ENCODE results near the gene ESRRB. TPM values are rescaled to one million over a fixed set of nuclear protein-coding genes. Genes with fewer than 3 reads are reported as not detected.

ESRRB gene
- total RNA-seq, 1 donor from 2014 or later = 0.15 TPM

DNA sequence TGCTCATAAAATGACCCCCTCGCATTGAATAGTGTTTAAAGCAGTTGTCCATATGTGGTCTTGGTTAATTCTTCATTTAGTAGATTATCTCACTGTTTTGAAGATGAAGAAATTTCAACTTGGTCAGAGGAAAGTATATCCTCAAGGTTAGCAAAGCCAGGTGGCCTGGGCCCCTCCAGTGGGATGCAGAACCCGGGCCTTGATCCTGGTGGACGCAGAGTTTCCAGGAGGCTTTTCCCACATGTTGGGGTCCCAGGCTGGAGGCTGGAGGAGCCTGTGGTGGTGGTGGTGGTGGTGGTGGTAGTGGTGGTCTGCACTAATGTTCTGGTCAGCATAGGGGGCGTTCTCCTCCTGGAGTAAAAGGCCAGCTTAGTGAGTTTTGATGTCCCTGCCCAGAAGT, 85.9 kb downstream of the ESRRB start:
- TF ChIP-seq, protein P1, sequence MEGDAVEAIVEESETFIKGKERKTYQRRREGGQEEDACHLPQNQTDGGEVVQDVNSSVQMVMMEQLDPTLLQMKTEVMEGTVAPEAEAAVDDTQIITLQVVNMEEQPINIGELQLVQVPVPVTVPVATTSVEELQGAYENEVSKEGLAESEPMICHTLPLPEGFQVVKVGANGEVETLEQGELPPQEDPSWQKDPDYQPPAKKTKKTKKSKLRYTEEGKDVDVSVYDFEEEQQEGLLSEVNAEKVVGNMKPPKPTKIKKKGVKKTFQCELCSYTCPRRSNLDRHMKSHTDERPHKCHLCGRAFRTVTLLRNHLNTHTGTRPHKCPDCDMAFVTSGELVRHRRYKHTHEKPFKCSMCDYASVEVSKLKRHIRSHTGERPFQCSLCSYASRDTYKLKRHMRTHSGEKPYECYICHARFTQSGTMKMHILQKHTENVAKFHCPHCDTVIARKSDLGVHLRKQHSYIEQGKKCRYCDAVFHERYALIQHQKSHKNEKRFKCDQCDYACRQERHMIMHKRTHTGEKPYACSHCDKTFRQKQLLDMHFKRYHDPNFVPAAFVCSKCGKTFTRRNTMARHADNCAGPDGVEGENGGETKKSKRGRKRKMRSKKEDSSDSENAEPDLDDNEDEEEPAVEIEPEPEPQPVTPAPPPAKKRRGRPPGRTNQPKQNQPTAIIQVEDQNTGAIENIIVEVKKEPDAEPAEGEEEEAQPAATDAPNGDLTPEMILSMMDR (IDR thresholded peaks at IDR 0.05) = no peak
- Mint-ChIP-seq H3K36me3 (ENCODE audit: low read depth) (no peaks in the 10 kb centered on the region), H3K9me3 (ENCODE audit: low read depth) (no peaks in the 10 kb centered on the region), H3K4me1 (ENCODE audit: low read depth) (no peaks in the 10 kb centered on the region), H3K27me3 (ENCODE audit: low read depth) (peaks cover 3% of the 10 kb centered on the region), H3K4me3 (ENCODE audit: unreplicated experiment) (no peak overlapping the region), H3K27ac (ENCODE audit: unreplicated experiment) (no peak overlapping the region)
- DNase-seq (ENCODE audit: low spot score) = no peak

DNA sequence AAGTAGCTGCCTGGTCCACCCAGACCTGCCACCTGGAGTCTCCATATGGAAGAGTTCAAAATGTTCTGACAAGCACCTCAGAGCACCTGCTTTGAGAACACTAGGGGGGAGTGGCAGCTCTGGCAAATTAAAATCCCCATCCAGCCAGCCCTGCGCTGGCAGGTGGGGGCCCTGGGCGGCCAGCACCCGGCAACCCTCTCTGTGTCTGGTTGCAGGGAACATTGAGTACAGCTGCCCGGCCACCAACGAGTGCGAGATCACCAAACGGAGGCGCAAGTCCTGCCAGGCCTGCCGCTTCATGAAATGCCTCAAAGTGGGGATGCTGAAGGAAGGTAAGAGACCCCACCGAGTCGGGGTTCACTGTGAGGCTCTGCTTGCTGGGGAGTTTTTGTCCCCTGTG, 86.4 kb downstream of the ESRRB start:
- H3K27me3 Mint-ChIP-seq (ENCODE audit: low read depth) = peaks cover 3% of the 10 kb centered on the region
- H3K4me3 Mint-ChIP-seq (ENCODE audit: unreplicated experiment) = no peak overlapping the region
- H3K4me1 Mint-ChIP-seq (ENCODE audit: low read depth) = no peaks in the 10 kb centered on the region
- H3K27ac Mint-ChIP-seq (ENCODE audit: unreplicated experiment) = no peak overlapping the region
- TF ChIP-seq, protein P1 (IDR thresholded peaks at IDR 0.05) = no peak
- no peaks in the 10 kb centered on the region for H3K36me3 Mint-ChIP-seq (ENCODE audit: low read depth)
- no peaks in the 10 kb centered on the region for H3K9me3 Mint-ChIP-seq (ENCODE audit: low read depth)
- DNase-seq (ENCODE audit: low spot score) = no peak

DNA sequence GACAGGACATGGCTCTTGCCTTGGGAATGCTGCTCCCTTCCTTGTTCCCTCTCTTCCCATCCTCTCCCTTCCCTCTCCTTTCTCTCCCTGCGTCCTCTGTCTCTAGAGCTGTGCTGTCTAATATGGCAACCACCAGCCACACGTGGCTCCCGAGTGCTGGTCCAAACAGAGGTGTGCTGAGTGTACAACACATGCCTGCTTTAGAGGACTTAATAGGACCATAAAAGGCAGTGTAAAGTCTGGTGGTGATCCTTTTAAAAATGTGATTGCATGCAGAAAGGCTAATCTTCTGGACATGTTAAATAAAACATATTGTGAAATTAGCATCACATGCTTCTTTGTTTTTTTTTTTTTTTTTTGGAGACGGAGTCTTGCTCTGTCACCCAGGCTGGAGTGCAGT, 87.2 kb downstream of the ESRRB start:
- no peak overlapping the region for H3K4me3 Mint-ChIP-seq (ENCODE audit: unreplicated experiment)
- no peaks in the 10 kb centered on the region for H3K4me1 Mint-ChIP-seq (ENCODE audit: low read depth)
- no peaks in the 10 kb centered on the region for H3K9me3 Mint-ChIP-seq (ENCODE audit: low read depth)
- DNase-seq (ENCODE audit: low spot score) = no peak
- TF ChIP-seq, protein P1 (IDR thresholded peaks at IDR 0.05) = no peak
- no peaks in the 10 kb centered on the region for H3K36me3 Mint-ChIP-seq (ENCODE audit: low read depth)
- peaks cover 3% of the 10 kb centered on the region for H3K27me3 Mint-ChIP-seq (ENCODE audit: low read depth)
- no peak overlapping the region for H3K27ac Mint-ChIP-seq (ENCODE audit: unreplicated experiment)

DNA sequence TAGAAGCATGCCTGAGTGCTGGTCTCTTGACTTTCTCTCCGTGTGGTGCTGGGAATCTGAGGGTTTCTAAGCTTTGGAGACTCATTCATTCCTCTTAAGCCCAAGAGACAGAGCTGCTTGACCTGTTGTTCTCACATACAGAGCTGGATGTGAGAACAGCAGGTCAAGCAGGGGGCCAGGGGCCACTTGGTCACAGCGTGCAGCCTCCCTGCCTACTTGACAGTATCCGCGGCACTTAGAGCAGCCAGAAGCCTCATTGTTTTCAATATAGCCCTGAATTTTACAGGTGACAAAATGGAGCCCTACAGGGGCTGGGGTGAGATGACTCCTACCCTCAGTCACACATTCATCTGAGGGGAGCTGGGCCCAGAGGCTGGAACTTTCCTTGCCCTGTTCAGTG, 88.9 kb downstream of the ESRRB start:
- TF ChIP-seq, protein P1 (IDR thresholded peaks at IDR 0.05) = no peak
- Mint-ChIP-seq H3K27ac (ENCODE audit: unreplicated experiment) (no peak overlapping the region), H3K4me3 (ENCODE audit: unreplicated experiment) (no peak overlapping the region), H3K27me3 (ENCODE audit: low read depth) (no peaks in the 10 kb centered on the region), H3K9me3 (ENCODE audit: low read depth) (no peaks in the 10 kb centered on the region), H3K36me3 (ENCODE audit: low read depth) (no peaks in the 10 kb centered on the region), H3K4me1 (ENCODE audit: low read depth) (no peaks in the 10 kb centered on the region)
- DNase-seq (ENCODE audit: low spot score) = no peak

DNA sequence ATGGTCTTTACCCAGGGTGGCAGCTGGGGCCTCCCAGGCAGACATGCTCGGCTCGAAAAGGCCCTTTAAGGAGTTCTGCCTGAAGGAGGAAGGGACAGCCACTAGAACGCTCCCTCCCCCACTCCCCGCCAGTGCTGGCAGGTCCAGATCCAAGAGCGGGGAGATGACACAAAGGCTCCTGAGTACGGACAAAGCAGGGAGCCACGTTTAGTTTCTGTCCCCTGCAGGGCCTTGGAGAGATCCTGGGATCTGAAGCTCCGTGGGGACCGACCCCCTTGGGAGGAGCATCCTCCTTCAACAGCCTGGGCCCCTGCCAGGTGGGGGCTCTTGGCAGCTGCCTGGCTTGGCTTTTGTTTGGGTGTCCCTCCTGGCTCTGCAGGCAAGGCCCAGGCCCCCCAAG, 89.7 kb downstream of the ESRRB start:
- Mint-ChIP-seq H3K27me3 (ENCODE audit: low read depth) (no peaks in the 10 kb centered on the region), H3K4me3 (ENCODE audit: unreplicated experiment) (no peak overlapping the region), H3K27ac (ENCODE audit: unreplicated experiment) (no peak overlapping the region), H3K4me1 (ENCODE audit: low read depth) (no peaks in the 10 kb centered on the region), H3K9me3 (ENCODE audit: low read depth) (no peaks in the 10 kb centered on the region), H3K36me3 (ENCODE audit: low read depth) (no peaks in the 10 kb centered on the region)
- DNase-seq (ENCODE audit: low spot score) = no peak
- TF ChIP-seq, protein P1 (IDR thresholded peaks at IDR 0.05) = no peak

Measured in chondrocyte (in vitro differentiated cells).